Parathyroid adenoma (tissue), 2 donors: ENCODE data around the gene CCDC92.

Source experiments
- H2AFZ ChIP-seq: fragments of 300-600 bp; sonication (generic); one replicate; pipeline ENCODE4 v1.7.0; 2017; ENCODE audit warnings: antibody characterized with exemption, mild to moderate bottlenecking
- H3K27ac ChIP-seq: fragments of 300-600 bp; sonication (generic); one replicate; pipeline ENCODE4 v1.7.0; 2017
- H3K27me3 ChIP-seq: fragments of 300-600 bp; sonication (generic); one replicate; pipeline ENCODE4 v1.7.0; 2017; ENCODE audit warnings: low read length; ENCODE audit not compliant: control insufficient read depth, insufficient read depth
- H3K36me3 ChIP-seq: fragments of 300-600 bp; sonication (generic); one replicate; pipeline ENCODE4 v1.7.0; 2017; ENCODE audit warnings: low read length; ENCODE audit not compliant: control insufficient read depth, insufficient read depth
- H3K4me1 ChIP-seq: fragments of 300-600 bp; sonication (generic); one replicate; pipeline ENCODE4 v1.7.0; 2017; ENCODE audit warnings: control low read depth
- H3K4me2 ChIP-seq: fragments of 300-600 bp; sonication (generic); one replicate; pipeline ENCODE4 v1.7.0; 2017; ENCODE audit warnings: low read length
- H3K4me3 ChIP-seq: fragments of 300-600 bp; sonication (generic); one replicate; pipeline ENCODE4 v1.7.0; 2017; ENCODE audit warnings: low read depth, low read length
- H3K79me2 ChIP-seq: fragments of 300-600 bp; sonication (generic); one replicate; pipeline ENCODE4 v1.7.0; 2017; ENCODE audit warnings: control low read depth
- H3K9ac ChIP-seq: fragments of 300-600 bp; sonication (generic); one replicate; pipeline ENCODE4 v1.7.0; 2017; ENCODE audit warnings: mild to moderate bottlenecking
- H3K9me3 ChIP-seq: fragments of 300-600 bp; sonication (generic); one replicate; pipeline ENCODE4 v1.7.0; 2017; ENCODE audit warnings: low read length; ENCODE audit not compliant: control insufficient read depth
- CTCF ChIP-seq: fragments of 300-600 bp; sonication (generic); IDR thresholded peaks from one replicate; pipeline ENCODE4 v1.7.0; 2017; ENCODE audit warnings: antibody characterized with exemption, mild to moderate bottlenecking
- donor health status: primary hyperparathyroidism.

Gene CCDC92

GRCh38 chr12:123905319-123905925 is 67.2 kb downstream of the CCDC92 start:
- Histone ChIP-seq H3K9ac (no peak overlapping the region), H3K4me3 (no peak overlapping the region), H3K27ac (no peak overlapping the region), H3K36me3 (no peaks in the 10 kb centered on the region), H3K4me2 (no peak overlapping the region), H3K4me1 (no peaks in the 10 kb centered on the region), H3K79me2 (no peaks in the 10 kb centered on the region), H3K27me3 (no peaks in the 10 kb centered on the region), H2AFZ (no peak overlapping the region), H3K9me3 (no peaks in the 10 kb centered on the region)
- peak; percentile 66 for TF ChIP-seq CTCF

- Histone ChIP-seq H3K9me3 (no peaks in the 10 kb centered on the region), H3K4me1 (no peaks in the 10 kb centered on the region), H2AFZ (no peak overlapping the region), H3K4me2 (no peak overlapping the region), H3K27me3 (no peaks in the 10 kb centered on the region), H3K9ac (no peak overlapping the region), H3K4me3 (no peak overlapping the region), H3K79me2 (no peaks in the 10 kb centered on the region), H3K27ac (no peak overlapping the region), H3K36me3 (no peaks in the 10 kb centered on the region)
- no peak for TF ChIP-seq CTCF
These were observed 69.1 kb downstream of the CCDC92 start for GRCh38 chr12:123903301-123904065.

GRCh38 chr12:123902821-123903220 is 69.8 kb downstream of the CCDC92 start:
- Histone ChIP-seq H3K4me2 (no peak overlapping the region), H3K4me1 (no peaks in the 10 kb centered on the region), H3K27me3 (no peaks in the 10 kb centered on the region), H3K27ac (no peak overlapping the region), H2AFZ (no peak overlapping the region), H3K9me3 (no peaks in the 10 kb centered on the region), H3K79me2 (no peaks in the 10 kb centered on the region), H3K4me3 (no peak overlapping the region), H3K9ac (no peak overlapping the region), H3K36me3 (no peaks in the 10 kb centered on the region)
- no peak for TF ChIP-seq CTCF

GRCh38 chr12:123900871-123901376 is 71.7 kb downstream of the CCDC92 start:
- no peak for TF ChIP-seq CTCF
- Histone ChIP-seq H3K9ac (no peak overlapping the region), H3K36me3 (no peaks in the 10 kb centered on the region), H3K9me3 (no peaks in the 10 kb centered on the region), H3K27me3 (no peaks in the 10 kb centered on the region), H3K79me2 (no peaks in the 10 kb centered on the region), H2AFZ (peak overlapping the region; percentile 44), H3K4me3 (no peak overlapping the region), H3K27ac (no peak overlapping the region), H3K4me1 (no peaks in the 10 kb centered on the region), H3K4me2 (no peak overlapping the region)
